SJSA1 (cell line): ENCODE measurements around the gene CELA2A. TPM values are rescaled to one million over a fixed set of nuclear protein-coding genes. Genes with fewer than 3 reads are reported as not detected.
"Not testable (repeated sequence)": the region's sequence is repeated elsewhere in the genome, so short reads cannot be mapped to it uniquely, and the experiment has no call there.

Source experiments
- DNase-seq, 2 experiments: peaks; one replicate each; pipeline ENCODE4 v3.0.0-alpha.2; 2015 to 2020; ENCODE audit warnings: low spot score in 2 of 2, low read depth in 1 of 2
- H3K27ac ChIP-seq: fragments of 250-450 bp; sonication (Bioruptor Pico); 2 replicates; pipeline ENCODE4 v1.5.1; 2020; ENCODE audit warnings: mild to moderate bottlenecking, moderate library complexity
- H3K27me3 ChIP-seq: fragments of 250-450 bp; sonication (Bioruptor Pico); replicated peaks from 2 replicates; pipeline ENCODE4 v1.5.1; 2020; ENCODE audit warnings: mild to moderate bottlenecking, moderate library complexity
- H3K36me3 ChIP-seq: fragments of 250-450 bp; sonication (Bioruptor Pico); 2 replicates; pipeline ENCODE4 v1.5.1; 2020; ENCODE audit warnings: mild to moderate bottlenecking
- H3K4me1 ChIP-seq: fragments of 250-450 bp; sonication (Bioruptor Pico); replicated peaks from 2 replicates; pipeline ENCODE4 v1.6.1; 2021; ENCODE audit warnings: mild to moderate bottlenecking
- H3K4me3 ChIP-seq: fragments of 250-450 bp; sonication (Bioruptor Pico); 2 replicates; pipeline ENCODE4 v1.5.1; 2020; ENCODE audit warnings: mild to moderate bottlenecking
- H3K9me3 ChIP-seq: fragments of 250-450 bp; sonication (Bioruptor Pico); replicated peaks from 2 replicates; pipeline ENCODE4 v1.5.1; 2020; ENCODE audit warnings: mild to moderate bottlenecking
- total RNA-seq: library from RNA; depleted of rRNA; stranded (reverse); fragments of >200 nt; shearing (Covaris generic); gene quantifications from 2 replicates; pipeline ENCODE4 v1.2.3, GENCODE V29; 2014

CELA2A gene
- total RNA-seq, 1 experiment from 2014 or later, result not detected

DNA sequence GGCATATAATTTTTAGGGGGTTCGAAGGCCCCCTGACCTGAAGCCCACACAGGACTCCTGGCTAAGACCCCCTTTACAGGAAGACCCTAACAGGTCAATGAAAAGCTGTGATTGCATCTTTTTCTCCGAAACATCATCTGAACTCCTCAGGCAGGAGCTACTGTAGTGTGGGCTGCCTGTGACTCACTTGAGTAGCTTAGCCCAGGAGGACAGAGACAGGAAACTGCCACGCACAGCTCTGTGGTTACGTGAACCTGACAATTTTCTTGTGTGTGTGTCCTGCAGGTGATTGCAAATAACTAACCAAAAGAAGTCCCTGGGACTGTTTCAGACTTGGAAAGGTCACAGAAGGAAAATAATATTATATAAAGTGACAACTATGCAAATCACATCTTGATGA is 34.5 kb downstream of the CELA2A start:
- H3K9me3 ChIP-seq, H3K27me3 ChIP-seq, DNase-seq, H3K4me1 ChIP-seq, H3K4me3 ChIP-seq, H3K36me3 ChIP-seq, H3K27ac ChIP-seq: not testable (repeated sequence)

DNA sequence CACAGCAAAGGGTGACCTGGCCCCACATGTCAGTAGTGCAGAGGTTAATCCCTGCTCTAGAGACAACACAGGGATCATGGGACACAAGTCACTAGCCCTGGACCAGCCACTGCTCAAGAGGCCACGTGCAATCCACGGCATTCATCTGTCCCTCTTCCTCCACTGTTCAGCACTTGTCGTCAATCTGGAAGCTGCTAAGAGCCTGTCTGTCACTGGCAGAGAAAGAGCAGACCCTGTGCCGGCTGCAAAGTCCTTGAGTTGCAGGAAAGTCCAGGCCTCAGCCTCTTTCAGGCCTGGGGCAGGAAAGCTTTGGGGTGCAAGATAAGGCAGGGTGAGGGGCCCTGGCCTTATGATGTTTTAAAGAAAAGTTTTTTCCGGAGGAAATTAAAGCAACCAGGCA is 36.1 kb downstream of the CELA2A start:
- Histone ChIP-seq H3K9me3 (no peaks in the 10 kb centered on the region), H3K27ac (no peak overlapping the region), H3K4me1 (no peaks in the 10 kb centered on the region), H3K36me3 (no peaks in the 10 kb centered on the region), H3K4me3 (no peak overlapping the region), H3K27me3 (no peaks in the 10 kb centered on the region)
- no peak for DNase-seq

DNA sequence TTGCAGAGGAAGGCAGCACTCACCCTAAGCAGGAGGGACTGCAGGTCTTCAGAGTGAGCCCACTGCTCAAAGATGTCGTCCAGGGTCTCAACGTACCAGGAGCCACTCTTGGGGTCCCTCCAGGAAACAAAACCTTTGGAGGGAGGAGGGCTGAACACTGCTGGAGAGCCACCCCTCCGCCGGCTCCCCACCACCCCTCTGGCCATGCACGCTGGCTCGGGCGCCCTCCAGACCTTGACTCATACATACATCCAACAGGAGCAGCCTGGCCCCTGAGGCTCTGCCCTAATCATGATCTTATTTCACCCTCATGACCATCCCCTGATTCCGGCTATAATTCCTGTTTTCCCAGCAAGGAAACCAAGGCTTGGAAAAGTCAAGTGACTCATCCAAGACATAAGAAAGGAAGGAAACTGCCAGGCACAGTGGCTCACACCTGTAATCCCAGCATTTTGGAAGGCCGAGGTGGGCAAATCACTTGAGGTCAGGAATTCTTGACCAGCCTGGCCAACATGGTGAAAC is 37.4 kb downstream of the CELA2A start:
- Histone ChIP-seq H3K36me3 (no peaks in the 10 kb centered on the region), H3K4me3 (no peak overlapping the region), H3K27ac (no peak overlapping the region), H3K27me3 (no peaks in the 10 kb centered on the region), H3K4me1 (no peaks in the 10 kb centered on the region), H3K9me3 (no peaks in the 10 kb centered on the region)
- DNase-seq, result no peak

DNA sequence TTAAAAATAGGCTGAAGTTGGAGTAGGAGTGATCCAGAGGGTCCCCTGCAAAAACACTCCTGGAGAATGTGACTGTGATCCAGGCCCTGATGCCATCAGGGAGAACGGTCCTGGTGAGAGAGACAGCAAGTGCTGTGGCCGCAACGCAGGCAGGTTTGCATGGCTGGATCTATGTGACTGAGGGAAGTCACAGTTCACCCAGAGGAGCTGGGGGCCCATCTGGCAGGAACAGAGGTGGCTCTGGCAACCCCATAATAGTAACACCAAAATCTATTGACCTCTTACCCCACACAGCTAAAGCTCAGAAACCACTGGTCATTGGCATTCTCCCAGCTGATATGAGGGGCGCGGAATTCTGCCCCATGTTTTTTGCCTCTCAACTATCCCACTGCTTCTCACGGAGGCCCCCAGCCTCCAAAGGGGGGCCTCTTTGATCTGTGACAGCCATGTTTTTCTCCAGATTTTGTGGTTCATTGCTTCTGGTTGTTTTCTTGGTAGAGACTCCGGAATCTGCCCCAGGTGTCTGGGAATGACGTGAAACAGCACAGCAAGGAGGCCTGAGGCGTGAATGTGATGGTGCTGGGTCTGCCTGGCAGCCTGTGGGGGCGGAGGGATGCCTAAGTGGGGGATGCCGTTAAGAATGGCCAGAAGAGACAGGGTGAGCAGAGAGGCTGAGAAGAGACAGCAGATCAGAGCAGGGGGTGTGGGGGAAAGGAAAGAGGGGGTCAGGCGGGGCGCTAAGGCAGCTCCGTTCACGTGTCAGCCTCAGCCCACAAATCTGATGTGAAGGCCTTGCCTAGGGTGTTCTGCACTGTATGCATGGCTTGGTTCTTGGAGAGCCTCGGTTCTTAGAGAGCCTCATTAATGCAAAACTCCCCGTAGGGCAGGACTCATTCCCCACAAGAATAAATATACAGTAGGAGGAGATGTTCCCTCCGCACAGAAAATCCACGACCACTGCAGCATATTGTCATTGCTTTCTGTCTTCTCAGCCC is 43.9 kb downstream of the CELA2A start:
- no peaks in the 10 kb centered on the region for H3K36me3 ChIP-seq
- no peaks in the 10 kb centered on the region for H3K27me3 ChIP-seq
- no peaks in the 10 kb centered on the region for H3K9me3 ChIP-seq
- H3K27ac ChIP-seq, result no peak overlapping the region
- H3K4me1 ChIP-seq, result 0 out of 2 replicates have a peak, but pooled peaks cover 3% of the 10 kb centered on the region
- H3K4me3 ChIP-seq, result no peak overlapping the region
- no peak for DNase-seq

- peak; percentile 37 to 71 for DNase-seq
Measured at GRCh38 chr1:15501208-15502032, 44.9 kb downstream of the CELA2A start.

GRCh38 chr1:15504436-15504835 is 47.9 kb downstream of the CELA2A start:
- Histone ChIP-seq H3K4me3 (no peak overlapping the region), H3K27ac (no peak overlapping the region), H3K9me3 (no peaks in the 10 kb centered on the region), H3K27me3 (no peaks in the 10 kb centered on the region), H3K36me3 (no peaks in the 10 kb centered on the region), H3K4me1 (0 out of 2 replicates have a peak, but pooled peaks cover 3% of the 10 kb centered on the region)
- no peak for DNase-seq

More at GRCh38 chr1:15501208-15502032, 44.9 kb downstream of the CELA2A start:
- Histone ChIP-seq H3K27me3 (no peaks in the 10 kb centered on the region), H3K27ac (no peak overlapping the region), H3K4me1 (0 out of 2 replicates have a peak, but pooled peaks cover 3% of the 10 kb centered on the region), H3K4me3 (no peak overlapping the region), H3K9me3 (no peaks in the 10 kb centered on the region), H3K36me3 (no peaks in the 10 kb centered on the region)

DNA sequence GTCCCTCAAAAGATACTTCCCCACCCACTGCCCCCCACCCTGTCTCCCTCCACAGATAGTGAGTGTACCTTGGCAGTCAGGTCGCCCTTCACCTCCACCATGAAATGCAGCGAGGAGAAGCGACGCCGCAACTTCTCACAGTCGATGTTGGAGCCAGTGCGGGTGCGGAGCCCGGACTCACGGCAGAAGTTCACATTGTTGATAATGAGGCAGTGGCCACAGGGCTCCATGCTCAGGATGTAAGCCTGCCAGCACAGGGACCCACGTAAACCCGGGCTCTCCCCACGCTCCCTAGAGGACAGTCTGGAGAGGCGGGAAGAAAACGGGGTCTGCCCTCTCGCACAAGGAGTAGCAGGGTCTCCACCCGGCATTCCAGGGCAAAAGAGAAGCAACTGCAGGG is 50.3 kb downstream of the CELA2A start:
- no peak overlapping the region for H3K27ac ChIP-seq
- no peak overlapping the region for H3K4me3 ChIP-seq
- H3K36me3 ChIP-seq, result no peaks in the 10 kb centered on the region
- no peaks in the 10 kb centered on the region for H3K9me3 ChIP-seq
- H3K4me1 ChIP-seq, result 0 out of 2 replicates have a peak, but pooled peaks cover 3% of the 10 kb centered on the region
- no peak for DNase-seq
- H3K27me3 ChIP-seq, result no peaks in the 10 kb centered on the region

- no peak for DNase-seq
- H3K4me3 ChIP-seq, result no peak overlapping the region
Measured at GRCh38 chr1:15507278-15507677, 50.7 kb downstream of the CELA2A start.

DNA sequence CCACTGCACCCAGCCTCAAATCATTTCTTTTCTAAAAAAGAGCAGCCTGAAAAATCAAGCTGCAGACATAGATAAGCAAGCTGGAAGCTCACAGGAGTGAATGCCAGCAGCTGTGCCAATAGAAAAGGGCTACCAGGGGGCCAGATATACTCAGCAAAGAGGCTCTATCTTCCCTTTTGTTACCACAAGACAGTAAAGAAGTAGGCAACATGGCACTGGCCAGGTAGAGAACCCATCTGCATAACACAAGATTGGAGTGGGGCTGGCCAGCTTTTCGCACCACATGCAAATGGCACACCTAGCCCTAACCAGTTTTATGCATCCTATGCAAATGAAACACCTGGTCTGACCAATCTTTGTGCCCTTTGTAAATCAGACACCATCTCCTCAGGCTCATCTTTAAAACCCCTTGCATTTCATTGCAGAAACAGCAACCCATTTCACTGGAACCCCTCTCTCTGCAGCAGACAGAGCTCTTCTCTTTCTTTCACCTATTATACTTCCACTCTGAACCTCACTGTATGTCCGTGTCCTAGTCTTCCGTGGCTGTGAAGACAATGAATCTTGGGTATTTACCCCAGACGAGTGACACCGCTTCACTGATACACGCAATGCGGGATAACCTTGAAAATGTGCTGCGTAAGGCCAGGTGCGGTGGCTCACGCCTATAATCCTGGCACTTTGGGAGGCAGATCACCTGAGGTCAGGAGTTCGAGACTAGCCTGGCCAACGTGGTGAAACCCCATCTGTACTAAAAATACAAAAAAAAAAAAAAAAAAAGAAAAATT is 52.4 kb downstream of the CELA2A start:
- no peaks in the 10 kb centered on the region for H3K27me3 ChIP-seq
- no peaks in the 10 kb centered on the region for H3K9me3 ChIP-seq
- no peaks in the 10 kb centered on the region for H3K4me1 ChIP-seq
- no peak overlapping the region for H3K4me3 ChIP-seq
- no peaks in the 10 kb centered on the region for H3K36me3 ChIP-seq
- no peak overlapping the region for H3K27ac ChIP-seq
- no peak for DNase-seq

More at GRCh38 chr1:15507278-15507677, 50.7 kb downstream of the CELA2A start:
- Histone ChIP-seq H3K4me1 (0 out of 2 replicates have a peak, but pooled peaks cover 3% of the 10 kb centered on the region), H3K27ac (no peak overlapping the region), H3K27me3 (no peaks in the 10 kb centered on the region), H3K9me3 (no peaks in the 10 kb centered on the region), H3K36me3 (no peaks in the 10 kb centered on the region)

DNA sequence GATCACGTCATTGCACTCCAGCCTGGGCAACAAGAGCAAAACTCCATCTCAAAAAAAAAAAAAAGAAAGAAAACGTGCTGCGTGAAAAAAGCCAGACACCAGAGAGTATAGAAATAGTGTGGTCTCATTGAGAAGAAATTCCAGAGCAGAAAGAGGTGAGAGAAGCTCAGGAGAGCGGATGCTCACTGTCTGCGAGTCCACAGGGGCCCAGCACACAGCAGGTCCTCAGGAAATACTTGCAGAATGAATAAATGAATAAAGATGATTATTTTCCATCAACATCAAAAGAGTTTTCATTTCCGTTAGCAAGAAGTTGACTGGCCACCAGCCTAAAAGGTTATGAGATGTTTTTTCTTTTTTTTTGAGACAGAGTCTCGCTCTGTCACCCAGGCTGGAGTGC is 53.1 kb downstream of the CELA2A start:
- no peak for DNase-seq

DNA sequence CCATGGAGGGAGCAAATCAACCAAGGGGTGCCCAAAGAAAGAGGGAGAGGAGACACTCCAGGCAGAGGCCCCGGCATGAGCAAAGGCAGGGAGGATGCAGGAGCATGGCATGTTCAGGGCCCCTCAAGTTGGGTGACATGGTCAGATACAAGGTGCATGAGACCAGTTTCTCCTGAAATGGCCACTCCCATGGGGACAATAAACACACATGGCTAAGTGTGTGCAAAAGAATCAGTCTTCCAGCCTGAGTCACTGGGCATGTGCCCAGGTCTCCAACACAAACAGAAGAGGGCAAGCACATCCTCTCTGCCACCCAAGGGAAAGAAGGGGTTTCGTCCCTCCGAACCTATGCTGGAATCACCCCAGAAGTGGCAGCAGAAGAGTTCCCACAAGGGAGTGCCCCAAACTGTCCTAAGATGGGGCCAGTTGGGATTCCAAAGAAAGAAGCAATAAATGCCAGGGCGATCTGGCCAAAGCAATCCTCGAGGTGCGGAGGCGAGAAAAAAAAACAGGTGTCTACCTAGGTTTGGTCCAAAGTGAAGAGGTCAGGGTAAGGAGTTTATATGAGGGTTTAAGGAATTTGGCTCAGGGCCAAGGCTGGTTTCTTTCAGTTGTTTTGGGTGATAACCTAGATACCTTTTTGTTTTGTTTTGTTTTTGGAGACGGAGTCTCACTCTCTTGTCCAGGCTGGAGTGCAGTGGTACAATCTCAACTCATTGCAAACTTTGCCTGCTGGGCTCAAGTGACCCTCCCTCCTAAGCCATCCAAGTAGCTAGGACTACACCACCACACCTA is 54.3 kb downstream of the CELA2A start:
- DNase-seq, result no peak
- Histone ChIP-seq H3K4me3 (no peak overlapping the region), H3K27ac (no peak overlapping the region), H3K9me3 (no peaks in the 10 kb centered on the region), H3K27me3 (no peaks in the 10 kb centered on the region), H3K36me3 (no peaks in the 10 kb centered on the region), H3K4me1 (peaks cover 9% of the 10 kb centered on the region)

More for the DNA sequence above, 53.1 kb downstream of the CELA2A start:
- H3K4me1 ChIP-seq, result no peaks in the 10 kb centered on the region
- no peaks in the 10 kb centered on the region for H3K36me3 ChIP-seq
- H3K27me3 ChIP-seq, result no peaks in the 10 kb centered on the region
- no peak overlapping the region for H3K4me3 ChIP-seq
- H3K9me3 ChIP-seq, result no peaks in the 10 kb centered on the region
- H3K27ac ChIP-seq, result no peak overlapping the region

- no peaks in the 10 kb centered on the region for H3K9me3 ChIP-seq
- DNase-seq, result no peak
- no peak overlapping the region for H3K27ac ChIP-seq
- 0 out of 2 replicates have a peak, but pooled peaks cover 6% of the 10 kb centered on the region for H3K36me3 ChIP-seq
- H3K4me3 ChIP-seq, result no peak overlapping the region
- H3K27me3 ChIP-seq, result no peaks in the 10 kb centered on the region
- peaks cover 9% of the 10 kb centered on the region for H3K4me1 ChIP-seq
Measured at GRCh38 chr1:15513192-15513591, 56.7 kb downstream of the CELA2A start.
